Activated CD4-positive, alpha-beta memory T cell treated with anti-CD3 and anti-CD28 coated beads, Interleukin-2, amount 10 ng/mL, durations not matched to agents 7 days and 5 days (primary cell): ENCODE results near the gene NHS. TPM values are rescaled to one million over a fixed set of nuclear protein-coding genes. Genes with fewer than 3 reads are reported as not detected.

Source experiments
- CTCF ChIA-PET: fragments of 350-600 bp; sonication (Branson Sonifier 250); formaldehyde crosslinking; loops from one replicate; lab custom pipeline; 2021; ENCODE audit warnings: antibody characterized with exemption, inconsistent platforms; lab: Charles Lee
- POLR2A ChIA-PET: fragments of 350-600 bp; sonication (Branson Sonifier 250); formaldehyde crosslinking; loops from one replicate; lab custom pipeline; 2021; ENCODE audit warnings: antibody characterized with exemption; lab: Charles Lee
- DNase-seq: peaks from one replicate; pipeline ENCODE4 v3.0.0-alpha.2; 2020
- H3K27ac Mint-ChIP-seq: one replicate; pipeline ENCODE4 v1.8.0; 2021; ENCODE audit warnings: mild to moderate bottlenecking, mixed read lengths
- H3K27me3 Mint-ChIP-seq: one replicate; pipeline ENCODE4 v1.8.0; 2021; ENCODE audit warnings: mixed read lengths
- H3K36me3 Mint-ChIP-seq: one replicate; pipeline ENCODE4 v1.8.0; 2021; ENCODE audit warnings: low read depth, mixed read lengths
- H3K4me1 Mint-ChIP-seq: one replicate; pipeline ENCODE4 v1.8.0; 2021; ENCODE audit warnings: mixed read lengths
- H3K4me3 Mint-ChIP-seq: one replicate; pipeline ENCODE4 v1.8.0; 2021; ENCODE audit warnings: mild to moderate bottlenecking, mixed read lengths
- H3K9me3 Mint-ChIP-seq: one replicate; pipeline ENCODE4 v1.8.0; 2021; ENCODE audit warnings: mixed read lengths
- total RNA-seq, 2 experiments: library from RNA; stranded (reverse); gene quantifications; one replicate each; pipeline ENCODE4 v1.2.3, GENCODE V29; 2021

Gene NHS
- total RNA-seq, 2 experiments from 2014 or later: 0.43 to 0.71 TPM

DNA sequence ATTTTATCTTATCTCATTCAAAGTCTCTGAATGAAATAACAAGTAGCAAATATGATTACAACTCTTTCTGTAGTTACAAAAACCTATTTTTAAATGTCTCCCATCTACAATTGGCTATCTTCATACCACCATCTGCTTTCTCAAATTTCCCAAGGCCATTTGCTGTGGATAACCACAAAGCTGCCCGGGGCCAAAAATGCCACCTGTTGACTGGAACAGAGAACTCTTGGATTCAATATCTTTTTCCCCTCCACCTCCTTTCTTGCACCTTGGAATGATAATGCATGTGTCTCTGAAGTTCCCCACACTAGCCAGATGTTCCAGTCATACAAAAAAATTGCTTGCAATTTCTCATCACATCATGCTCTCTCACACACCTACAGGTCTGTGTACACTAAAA is 269.0 kb downstream of the NHS start:
- Mint-ChIP-seq H3K27me3 (no peaks in the 10 kb centered on the region), H3K9me3 (no peaks in the 10 kb centered on the region), H3K27ac (no peak overlapping the region), H3K36me3 (no peaks in the 10 kb centered on the region), H3K4me3 (no peak overlapping the region), H3K4me1 (no peaks in the 10 kb centered on the region)
- POLR2A ChIA-PET: no interaction called here
- DNase-seq: no peak
- CTCF ChIA-PET: no interaction called here

DNA sequence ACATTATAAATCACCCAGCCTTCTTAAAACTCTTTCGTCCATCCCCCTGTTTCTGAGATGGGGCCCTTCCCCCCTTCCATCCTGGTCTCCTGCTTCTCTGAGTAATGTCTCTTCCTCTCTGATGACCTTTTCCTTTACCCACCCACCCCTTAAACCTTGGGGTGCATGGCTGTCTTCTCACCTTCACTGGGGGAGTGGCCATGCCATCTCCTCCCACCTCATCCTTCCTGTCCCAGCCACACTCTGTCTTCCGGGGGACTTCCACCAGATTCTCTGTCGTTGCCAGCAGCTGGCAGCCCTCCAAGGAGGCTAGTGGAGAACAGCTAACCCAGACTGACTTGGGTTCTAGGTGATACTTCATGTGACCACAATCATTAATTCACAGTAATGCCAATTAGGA is 279.1 kb downstream of the NHS start:
- Mint-ChIP-seq H3K9me3 (no peaks in the 10 kb centered on the region), H3K4me3 (no peak overlapping the region), H3K36me3 (no peaks in the 10 kb centered on the region), H3K27me3 (peaks cover 7% of the 10 kb centered on the region), H3K4me1 (peaks cover 28% of the 10 kb centered on the region), H3K27ac (no peak overlapping the region)
- POLR2A ChIA-PET: no interaction called here
- DNase-seq: peak; percentile 45
- CTCF ChIA-PET: no interaction called here

DNA sequence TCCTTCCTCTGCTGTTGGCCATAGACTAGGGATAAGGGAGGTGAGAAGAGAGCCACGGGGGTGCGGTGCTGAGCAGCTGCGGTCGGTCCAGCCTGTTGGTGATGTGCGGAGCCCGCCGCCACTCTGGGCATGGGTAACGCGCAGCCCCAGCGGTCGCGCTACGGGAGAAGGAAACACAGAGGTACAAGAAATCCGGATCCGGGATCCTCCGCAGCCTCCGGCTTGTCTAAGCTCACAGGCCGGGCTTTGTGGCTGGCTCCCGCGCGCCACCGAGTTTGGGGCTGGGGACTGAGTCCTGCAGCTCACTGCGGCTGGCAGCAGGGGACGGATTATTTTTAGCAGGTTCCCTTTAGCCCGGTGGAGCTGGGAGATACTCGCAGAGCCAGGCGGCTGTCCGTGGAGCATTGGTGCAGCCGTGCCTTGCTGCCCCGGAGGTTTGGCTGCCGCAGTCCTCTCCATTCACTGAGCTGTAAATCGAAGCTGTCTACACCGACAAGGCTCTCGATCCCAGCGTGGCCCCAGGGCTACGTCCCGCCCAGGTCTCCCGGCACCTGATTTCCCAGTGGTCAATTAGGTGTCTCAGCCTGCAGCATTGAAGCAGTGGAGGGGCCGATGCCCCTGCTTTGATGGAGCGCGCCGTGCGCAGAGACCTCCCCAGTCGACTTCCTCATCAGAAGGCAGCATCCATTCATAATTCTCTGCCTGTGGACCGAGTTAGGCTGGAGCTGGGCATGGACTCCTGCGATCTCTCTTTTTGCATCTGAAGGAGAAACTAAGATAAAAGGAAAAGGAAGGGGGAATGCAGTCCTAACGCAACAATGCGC is 280.4 kb downstream of the NHS start:
- POLR2A ChIA-PET: no interaction called here
- Mint-ChIP-seq H3K36me3 (no peaks in the 10 kb centered on the region), H3K27me3 (peaks cover 7% of the 10 kb centered on the region), H3K27ac (peak overlapping the region; percentile 59), H3K4me1 (peaks cover 28% of the 10 kb centered on the region), H3K9me3 (no peaks in the 10 kb centered on the region), H3K4me3 (peak overlapping the region; percentile 68)
- peak; percentile 20 for DNase-seq
- CTCF ChIA-PET: no interaction called here

DNA sequence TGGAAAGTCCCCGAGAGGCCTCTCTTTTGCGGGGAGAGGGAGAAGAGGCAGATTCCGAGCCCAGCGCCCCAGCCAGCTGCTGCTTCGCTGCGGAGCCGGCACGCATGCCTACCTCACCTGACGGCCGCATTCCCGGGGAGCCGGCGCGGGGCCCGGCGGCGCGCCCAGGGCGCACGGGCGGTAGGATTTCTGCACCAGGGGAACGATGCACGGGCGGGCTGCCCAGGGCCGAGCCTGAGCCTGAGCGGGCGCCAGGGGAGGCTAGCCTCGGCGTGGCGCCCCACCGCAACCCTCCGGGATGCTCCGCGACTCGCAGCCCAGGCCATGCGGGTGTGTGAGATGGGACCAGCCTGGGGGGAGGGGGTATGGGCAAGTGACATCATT is 281.0 kb downstream of the NHS start:
- Mint-ChIP-seq H3K4me3 (peak overlapping the region; percentile 68), H3K27ac (no peak overlapping the region), H3K27me3 (peaks cover 7% of the 10 kb centered on the region), H3K4me1 (peaks cover 28% of the 10 kb centered on the region), H3K36me3 (no peaks in the 10 kb centered on the region), H3K9me3 (no peaks in the 10 kb centered on the region)
- ChIA-PET POLR2A (no interaction called here), CTCF (no interaction called here)
- DNase-seq: no peak

DNA sequence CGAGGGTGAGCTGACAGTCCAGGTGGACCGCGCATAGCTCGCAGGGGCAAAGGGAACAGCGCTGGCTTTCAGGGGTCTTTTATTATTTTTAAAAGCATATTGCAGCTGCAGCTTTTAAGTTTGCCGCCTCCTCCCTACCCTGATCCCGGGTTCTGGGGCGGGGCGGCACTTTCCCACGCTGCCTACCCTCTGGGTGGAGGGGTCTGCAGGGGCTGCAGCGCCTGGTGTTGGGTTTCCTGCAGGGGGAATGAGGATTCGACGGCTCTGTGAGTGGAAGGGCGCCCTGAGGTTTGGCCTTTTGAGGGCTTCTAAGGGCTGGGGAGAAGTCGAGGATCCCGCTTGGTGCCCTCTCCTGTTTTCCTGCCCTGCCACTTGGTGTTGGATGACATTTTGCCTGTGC is 281.6 kb downstream of the NHS start:
- Mint-ChIP-seq H3K9me3 (no peaks in the 10 kb centered on the region), H3K27me3 (peaks cover 7% of the 10 kb centered on the region), H3K36me3 (no peaks in the 10 kb centered on the region), H3K27ac (no peak overlapping the region), H3K4me1 (peaks cover 26% of the 10 kb centered on the region), H3K4me3 (peak overlapping the region; percentile 30)
- DNase-seq: no peak
- POLR2A ChIA-PET: no interaction called here
- CTCF ChIA-PET: no interaction called here

DNA sequence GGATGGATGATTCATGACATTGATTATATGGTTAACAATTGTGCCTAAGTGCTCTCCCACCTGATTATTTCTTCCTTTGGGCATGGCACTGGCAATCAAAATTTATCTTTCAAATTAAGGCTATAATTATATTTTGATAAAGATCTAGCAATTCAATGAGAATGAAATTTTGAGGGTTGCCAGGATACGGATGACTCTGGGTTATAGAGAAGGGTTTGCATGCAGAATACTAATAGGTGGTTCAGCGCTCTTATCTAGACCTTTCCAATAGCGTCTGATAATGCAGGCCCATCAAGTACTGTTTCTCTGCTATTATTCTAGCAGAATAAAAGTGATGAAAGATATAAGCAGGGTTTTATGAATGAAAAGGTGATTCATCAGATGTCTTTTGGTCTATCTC is 287.4 kb downstream of the NHS start:
- ChIA-PET CTCF (no interaction called here), POLR2A (no interaction called here)
- Mint-ChIP-seq H3K36me3 (no peaks in the 10 kb centered on the region), H3K27me3 (no peaks in the 10 kb centered on the region), H3K27ac (no peak overlapping the region), H3K9me3 (no peaks in the 10 kb centered on the region), H3K4me1 (no peaks in the 10 kb centered on the region), H3K4me3 (no peak overlapping the region)
- DNase-seq: no peak

DNA sequence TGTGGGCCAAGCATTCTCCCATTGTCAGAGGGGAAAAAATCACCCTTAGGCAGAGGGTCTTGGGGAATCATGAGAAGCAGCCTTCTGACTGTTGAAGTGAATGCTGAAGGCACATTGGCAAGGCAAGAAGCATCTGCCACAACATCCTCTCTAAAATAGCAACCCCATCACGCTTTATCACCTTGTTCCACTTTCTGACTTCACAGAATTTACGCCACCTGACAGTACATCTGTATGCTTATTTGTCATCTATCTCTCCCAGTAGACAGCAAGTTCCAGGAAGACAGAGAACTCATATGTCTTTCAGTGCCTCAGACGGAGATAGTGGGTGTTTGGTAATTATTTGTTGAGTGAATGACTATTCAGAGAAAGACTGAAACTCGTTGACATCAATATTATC is 293.9 kb downstream of the NHS start:
- Mint-ChIP-seq H3K27ac (peak overlapping the region; percentile 58), H3K9me3 (peaks cover 4% of the 10 kb centered on the region), H3K36me3 (peaks cover 2% of the 10 kb centered on the region), H3K27me3 (no peaks in the 10 kb centered on the region), H3K4me1 (peaks cover 14% of the 10 kb centered on the region), H3K4me3 (no peak overlapping the region)
- no peak for DNase-seq
- CTCF ChIA-PET: no interaction called here
- POLR2A ChIA-PET: no interaction called here

DNA sequence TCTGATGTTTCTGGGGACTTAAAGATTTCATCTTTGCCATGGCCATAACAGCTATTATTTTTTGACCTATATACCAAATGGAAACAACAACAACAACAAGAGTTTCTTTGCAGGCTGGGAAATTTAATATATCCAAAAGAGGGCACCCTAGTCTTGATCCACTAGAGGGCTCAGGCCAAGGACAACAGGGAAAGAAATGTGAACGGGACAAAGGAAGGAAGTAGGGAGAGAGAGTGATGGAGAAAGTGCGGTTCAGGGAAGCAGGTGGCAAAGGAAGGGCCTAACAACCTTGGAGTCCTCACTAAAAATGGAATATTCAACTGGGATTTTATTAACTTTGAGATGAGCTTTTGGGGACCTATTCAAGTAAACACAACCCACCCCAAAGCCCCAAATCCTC is 294.5 kb downstream of the NHS start:
- H3K4me3 Mint-ChIP-seq: no peak overlapping the region
- no peaks in the 10 kb centered on the region for H3K27me3 Mint-ChIP-seq
- H3K4me1 Mint-ChIP-seq: peaks cover 14% of the 10 kb centered on the region
- DNase-seq: no peak
- ChIA-PET CTCF (no interaction called here), POLR2A (no interaction called here)
- H3K9me3 Mint-ChIP-seq: peaks cover 4% of the 10 kb centered on the region
- H3K27ac Mint-ChIP-seq: peak overlapping the region; percentile 58
- H3K36me3 Mint-ChIP-seq: peaks cover 2% of the 10 kb centered on the region

DNA sequence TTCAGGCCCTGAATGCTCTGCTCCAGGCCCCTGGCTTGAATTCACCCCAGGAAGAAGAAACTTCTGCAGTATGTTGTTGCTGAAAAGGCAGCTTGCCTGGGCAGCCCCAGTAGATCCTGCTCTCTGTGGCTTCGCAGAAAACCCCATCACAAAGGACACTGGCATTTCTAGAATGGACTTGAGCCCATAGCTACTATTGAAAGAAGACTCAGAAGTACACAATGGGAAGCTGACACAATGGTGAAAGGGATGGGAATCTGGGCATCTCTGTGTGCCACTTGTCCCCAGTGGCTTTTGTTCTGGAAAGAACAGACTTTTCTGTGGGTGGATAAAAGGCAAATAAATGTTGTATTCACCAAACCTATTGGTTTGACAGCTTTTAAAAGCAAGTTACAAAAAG is 294.9 kb downstream of the NHS start:
- Mint-ChIP-seq H3K4me1 (peaks cover 14% of the 10 kb centered on the region), H3K9me3 (peaks cover 4% of the 10 kb centered on the region), H3K27me3 (no peaks in the 10 kb centered on the region), H3K4me3 (no peak overlapping the region), H3K27ac (no peak overlapping the region), H3K36me3 (peaks cover 2% of the 10 kb centered on the region)
- ChIA-PET CTCF (no interaction called here), POLR2A (no interaction called here)
- no peak for DNase-seq

DNA sequence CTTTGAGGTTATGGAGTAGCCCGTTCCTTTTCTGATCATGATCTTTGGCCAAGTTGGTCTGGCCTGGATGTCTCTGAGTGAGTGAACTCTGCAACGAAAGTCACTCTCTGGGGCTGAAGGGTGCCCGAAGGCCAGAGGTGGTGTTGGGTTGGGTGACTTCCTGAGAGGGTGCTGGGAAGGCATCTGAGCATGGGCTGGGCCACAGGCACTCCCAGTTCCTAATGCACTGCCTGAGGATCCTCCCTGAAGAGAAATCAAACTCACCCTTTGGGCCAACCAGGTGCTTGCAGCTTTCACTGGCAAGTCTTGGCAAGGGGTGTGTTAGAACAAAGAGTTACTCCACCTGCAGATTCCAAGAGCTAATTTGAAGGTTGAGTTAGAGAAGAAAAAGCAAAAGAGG is 295.9 kb downstream of the NHS start:
- POLR2A ChIA-PET: no interaction called here
- CTCF ChIA-PET: no interaction called here
- H3K36me3 Mint-ChIP-seq: peaks cover 2% of the 10 kb centered on the region
- no peak overlapping the region for H3K4me3 Mint-ChIP-seq
- DNase-seq: no peak
- H3K27ac Mint-ChIP-seq: no peak overlapping the region
- H3K4me1 Mint-ChIP-seq: peaks cover 14% of the 10 kb centered on the region
- peaks cover 4% of the 10 kb centered on the region for H3K9me3 Mint-ChIP-seq
- H3K27me3 Mint-ChIP-seq: no peaks in the 10 kb centered on the region

DNA sequence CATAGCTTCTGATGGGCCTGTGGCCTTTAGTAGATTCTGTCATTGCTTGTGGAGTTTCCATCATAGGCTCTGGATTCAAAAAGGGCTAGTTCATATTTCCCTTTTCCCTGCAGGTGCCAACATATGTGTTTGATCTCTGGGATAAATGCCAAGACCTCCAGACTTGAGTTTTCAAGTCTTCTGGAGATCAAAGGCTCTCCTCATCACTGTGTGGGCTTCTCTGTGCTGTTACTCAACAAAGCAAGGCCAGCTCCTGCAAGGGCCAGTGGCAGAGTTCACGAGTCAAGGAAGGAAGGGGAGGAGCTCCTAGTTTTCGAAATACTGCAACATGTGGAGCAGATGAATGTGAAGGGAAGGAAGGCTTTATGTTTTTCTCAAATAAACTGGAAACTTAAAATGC is 299.6 kb downstream of the NHS start:
- DNase-seq: no peak
- Mint-ChIP-seq H3K4me3 (no peak overlapping the region), H3K27ac (no peak overlapping the region), H3K36me3 (no peaks in the 10 kb centered on the region), H3K9me3 (peaks cover 2% of the 10 kb centered on the region), H3K27me3 (no peaks in the 10 kb centered on the region), H3K4me1 (no peaks in the 10 kb centered on the region)
- CTCF ChIA-PET: no interaction called here
- POLR2A ChIA-PET: no interaction called here

DNA sequence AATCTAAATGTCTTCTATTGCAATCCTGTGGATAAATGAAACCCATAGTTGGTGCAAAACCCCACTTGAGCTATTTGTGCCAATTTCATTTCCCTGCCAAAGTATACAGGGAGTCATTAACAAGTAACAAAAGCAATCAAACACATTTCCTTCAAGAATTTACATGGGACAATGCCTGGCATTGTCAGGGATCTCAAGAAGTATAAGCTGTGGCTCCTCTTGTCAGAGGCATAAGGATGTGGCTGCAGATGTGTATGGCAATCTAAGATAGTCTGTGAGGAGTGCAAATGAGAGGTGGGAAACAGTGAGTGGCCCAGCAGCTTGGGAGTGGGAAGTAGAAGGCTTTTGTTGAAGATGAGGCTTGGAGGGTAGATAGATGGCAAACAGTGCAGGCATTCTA is 304.3 kb downstream of the NHS start:
- peaks cover 26% of the 10 kb centered on the region for H3K4me1 Mint-ChIP-seq
- no peak for DNase-seq
- H3K36me3 Mint-ChIP-seq: no peaks in the 10 kb centered on the region
- no peak overlapping the region for H3K4me3 Mint-ChIP-seq
- no peaks in the 10 kb centered on the region for H3K9me3 Mint-ChIP-seq
- H3K27ac Mint-ChIP-seq: no peak overlapping the region
- CTCF ChIA-PET: no interaction called here
- POLR2A ChIA-PET: no interaction called here
- H3K27me3 Mint-ChIP-seq: no peaks in the 10 kb centered on the region

DNA sequence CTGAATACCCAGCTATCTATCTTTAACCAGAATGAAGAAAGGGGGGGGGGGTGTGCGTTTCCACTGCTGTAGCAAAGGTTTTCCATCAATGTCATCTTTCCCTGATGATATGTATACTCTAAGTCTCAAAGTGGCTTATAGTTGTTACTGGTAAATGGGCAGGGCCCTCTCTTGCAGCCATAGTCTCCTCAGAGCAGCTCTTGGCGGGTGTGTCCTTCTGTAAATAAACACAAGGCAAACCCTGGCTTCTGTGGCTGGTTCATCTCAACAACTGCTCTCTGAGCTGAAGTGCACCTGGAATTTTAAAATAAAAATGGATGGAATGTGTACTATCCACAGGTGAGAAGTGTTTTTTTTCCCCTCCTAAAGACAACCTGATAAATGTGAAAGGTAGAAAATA is 304.8 kb downstream of the NHS start:
- H3K27ac Mint-ChIP-seq: no peak overlapping the region
- H3K4me3 Mint-ChIP-seq: no peak overlapping the region
- CTCF ChIA-PET: no interaction called here
- no peaks in the 10 kb centered on the region for H3K27me3 Mint-ChIP-seq
- no peaks in the 10 kb centered on the region for H3K9me3 Mint-ChIP-seq
- no peaks in the 10 kb centered on the region for H3K36me3 Mint-ChIP-seq
- DNase-seq: no peak
- H3K4me1 Mint-ChIP-seq: peaks cover 26% of the 10 kb centered on the region
- POLR2A ChIA-PET: no interaction called here

DNA sequence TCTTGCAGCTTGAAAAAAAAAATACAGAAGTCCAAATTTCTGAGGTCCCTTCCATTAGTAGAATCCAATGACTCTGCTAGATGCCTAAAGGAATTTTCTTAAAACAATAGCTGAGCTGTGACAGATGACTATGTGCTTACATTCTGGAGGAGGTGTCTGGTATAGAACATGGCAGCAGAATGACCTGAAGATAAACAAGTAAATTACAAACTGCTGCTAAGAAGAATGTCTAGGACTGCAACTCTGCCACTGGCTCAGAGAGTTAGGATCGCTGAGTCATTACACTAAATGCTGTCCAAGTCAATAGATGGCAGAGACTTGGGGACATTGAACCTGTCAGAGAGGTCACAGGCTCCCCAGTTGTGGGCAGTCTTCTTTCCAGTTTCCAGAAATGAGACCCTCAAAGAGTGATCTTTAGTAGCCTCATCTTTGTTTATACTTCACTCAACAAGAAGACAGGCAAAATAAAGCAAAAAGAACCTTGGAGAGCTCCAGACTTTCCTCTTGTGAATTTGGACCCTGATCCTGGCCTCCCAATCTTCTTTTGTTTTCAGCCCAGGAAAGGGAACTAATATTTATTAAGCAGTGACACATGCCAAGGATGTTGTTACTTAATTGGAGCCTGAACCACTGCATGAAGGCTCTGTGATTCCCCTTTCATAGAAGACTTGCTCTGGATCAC is 305.9 kb downstream of the NHS start:
- Mint-ChIP-seq H3K27ac (no peak overlapping the region), H3K27me3 (no peaks in the 10 kb centered on the region), H3K36me3 (no peaks in the 10 kb centered on the region), H3K4me1 (peaks cover 26% of the 10 kb centered on the region), H3K9me3 (no peaks in the 10 kb centered on the region), H3K4me3 (no peak overlapping the region)
- CTCF ChIA-PET: interaction anchor here (0.6 kb wide), 1 partner anchor 714 kb away, joined by 3 read pairs; no protein-coding TSS in a partner anchor
- no peak for DNase-seq
- POLR2A ChIA-PET: no interaction called here
